ENCODE measurements around the gene UQCRH.

DNA sequence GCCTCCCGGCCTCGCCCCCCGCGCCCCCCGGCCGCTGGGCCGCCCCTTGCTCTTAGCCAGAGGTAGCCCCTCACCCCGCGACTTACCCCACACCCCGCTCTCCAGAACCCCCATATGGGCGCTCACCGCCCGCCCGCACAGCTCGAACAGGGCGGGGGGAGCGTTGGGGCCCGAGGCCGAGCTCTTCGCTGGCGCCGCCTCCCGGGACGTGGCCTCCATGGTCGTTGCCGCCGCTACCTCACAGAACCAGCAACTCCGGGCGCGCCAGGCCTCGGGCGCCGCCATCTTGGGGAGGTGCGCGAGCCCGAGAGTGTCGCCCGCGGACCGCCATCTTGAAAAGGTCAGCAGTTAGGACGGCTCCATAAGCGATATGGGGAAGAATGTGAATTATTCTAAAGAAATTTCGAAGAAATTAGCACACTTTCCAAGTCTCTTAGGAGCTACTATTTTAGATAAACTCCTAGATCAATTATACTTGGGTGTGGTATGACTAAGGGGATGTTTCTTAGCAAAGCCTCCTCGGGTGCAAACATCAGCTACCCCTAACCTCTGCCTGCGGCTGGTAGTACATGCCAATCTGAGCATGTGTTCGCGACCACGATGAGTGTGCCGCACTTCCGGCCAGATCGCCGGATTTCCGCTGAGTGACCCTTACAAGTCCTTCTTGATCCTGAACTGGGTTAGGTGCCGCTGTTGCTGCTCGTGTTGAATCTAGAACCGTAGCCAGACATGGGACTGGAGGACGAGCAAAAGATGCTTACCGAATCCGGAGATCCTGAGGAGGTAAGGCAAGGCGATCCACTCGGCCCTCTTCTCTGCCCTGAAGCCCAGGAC lies at the start of gene UQCRH, which contains the start of gene LRRC41:
- TF ChIP-seq, protein P1, sequence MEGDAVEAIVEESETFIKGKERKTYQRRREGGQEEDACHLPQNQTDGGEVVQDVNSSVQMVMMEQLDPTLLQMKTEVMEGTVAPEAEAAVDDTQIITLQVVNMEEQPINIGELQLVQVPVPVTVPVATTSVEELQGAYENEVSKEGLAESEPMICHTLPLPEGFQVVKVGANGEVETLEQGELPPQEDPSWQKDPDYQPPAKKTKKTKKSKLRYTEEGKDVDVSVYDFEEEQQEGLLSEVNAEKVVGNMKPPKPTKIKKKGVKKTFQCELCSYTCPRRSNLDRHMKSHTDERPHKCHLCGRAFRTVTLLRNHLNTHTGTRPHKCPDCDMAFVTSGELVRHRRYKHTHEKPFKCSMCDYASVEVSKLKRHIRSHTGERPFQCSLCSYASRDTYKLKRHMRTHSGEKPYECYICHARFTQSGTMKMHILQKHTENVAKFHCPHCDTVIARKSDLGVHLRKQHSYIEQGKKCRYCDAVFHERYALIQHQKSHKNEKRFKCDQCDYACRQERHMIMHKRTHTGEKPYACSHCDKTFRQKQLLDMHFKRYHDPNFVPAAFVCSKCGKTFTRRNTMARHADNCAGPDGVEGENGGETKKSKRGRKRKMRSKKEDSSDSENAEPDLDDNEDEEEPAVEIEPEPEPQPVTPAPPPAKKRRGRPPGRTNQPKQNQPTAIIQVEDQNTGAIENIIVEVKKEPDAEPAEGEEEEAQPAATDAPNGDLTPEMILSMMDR (IDR thresholded peaks at IDR 0.05): no peak
- TF ChIP-seq, protein P2, sequence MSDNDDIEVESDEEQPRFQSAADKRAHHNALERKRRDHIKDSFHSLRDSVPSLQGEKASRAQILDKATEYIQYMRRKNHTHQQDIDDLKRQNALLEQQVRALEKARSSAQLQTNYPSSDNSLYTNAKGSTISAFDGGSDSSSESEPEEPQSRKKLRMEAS (CRISPR knock-in tag; IDR thresholded peaks at IDR 0.05): peak; percentile 77; the same call in 1 of the 2 replicates
- 0 out of 2 replicates have a peak, but pooled peaks have one; percentile 25 for TF ChIP-seq SP1 (CRISPR knock-in tag; conservative IDR thresholded peaks at IDR 0.05)
- TF ChIP-seq GABPB1 (CRISPR knock-in tag; IDR thresholded peaks at IDR 0.05): no peak; the same call in 1 of the 2 replicates
- TF ChIP-seq, protein P3, sequence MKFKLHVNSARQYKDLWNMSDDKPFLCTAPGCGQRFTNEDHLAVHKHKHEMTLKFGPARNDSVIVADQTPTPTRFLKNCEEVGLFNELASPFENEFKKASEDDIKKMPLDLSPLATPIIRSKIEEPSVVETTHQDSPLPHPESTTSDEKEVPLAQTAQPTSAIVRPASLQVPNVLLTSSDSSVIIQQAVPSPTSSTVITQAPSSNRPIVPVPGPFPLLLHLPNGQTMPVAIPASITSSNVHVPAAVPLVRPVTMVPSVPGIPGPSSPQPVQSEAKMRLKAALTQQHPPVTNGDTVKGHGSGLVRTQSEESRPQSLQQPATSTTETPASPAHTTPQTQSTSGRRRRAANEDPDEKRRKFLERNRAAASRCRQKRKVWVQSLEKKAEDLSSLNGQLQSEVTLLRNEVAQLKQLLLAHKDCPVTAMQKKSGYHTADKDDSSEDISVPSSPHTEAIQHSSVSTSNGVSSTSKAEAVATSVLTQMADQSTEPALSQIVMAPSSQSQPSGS (CRISPR knock-in tag; IDR thresholded peaks at IDR 0.05; ENCODE audit: borderline replicate concordance, low read depth): no peak
- TF ChIP-seq FOXP1 (CRISPR knock-in tag; IDR thresholded peaks at IDR 0.05; ENCODE audit: borderline replicate concordance): peak; percentile 71; the same call in 1 of the 2 replicates
- TF ChIP-seq, protein P4, sequence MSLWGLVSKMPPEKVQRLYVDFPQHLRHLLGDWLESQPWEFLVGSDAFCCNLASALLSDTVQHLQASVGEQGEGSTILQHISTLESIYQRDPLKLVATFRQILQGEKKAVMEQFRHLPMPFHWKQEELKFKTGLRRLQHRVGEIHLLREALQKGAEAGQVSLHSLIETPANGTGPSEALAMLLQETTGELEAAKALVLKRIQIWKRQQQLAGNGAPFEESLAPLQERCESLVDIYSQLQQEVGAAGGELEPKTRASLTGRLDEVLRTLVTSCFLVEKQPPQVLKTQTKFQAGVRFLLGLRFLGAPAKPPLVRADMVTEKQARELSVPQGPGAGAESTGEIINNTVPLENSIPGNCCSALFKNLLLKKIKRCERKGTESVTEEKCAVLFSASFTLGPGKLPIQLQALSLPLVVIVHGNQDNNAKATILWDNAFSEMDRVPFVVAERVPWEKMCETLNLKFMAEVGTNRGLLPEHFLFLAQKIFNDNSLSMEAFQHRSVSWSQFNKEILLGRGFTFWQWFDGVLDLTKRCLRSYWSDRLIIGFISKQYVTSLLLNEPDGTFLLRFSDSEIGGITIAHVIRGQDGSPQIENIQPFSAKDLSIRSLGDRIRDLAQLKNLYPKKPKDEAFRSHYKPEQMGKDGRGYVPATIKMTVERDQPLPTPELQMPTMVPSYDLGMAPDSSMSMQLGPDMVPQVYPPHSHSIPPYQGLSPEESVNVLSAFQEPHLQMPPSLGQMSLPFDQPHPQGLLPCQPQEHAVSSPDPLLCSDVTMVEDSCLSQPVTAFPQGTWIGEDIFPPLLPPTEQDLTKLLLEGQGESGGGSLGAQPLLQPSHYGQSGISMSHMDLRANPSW (CRISPR knock-in tag; conservative IDR thresholded peaks at IDR 0.05; ENCODE audit: low read depth): no peak
- no peak for TF ChIP-seq NR3C1 (CRISPR knock-in tag; conservative IDR thresholded peaks at IDR 0.05; ENCODE audit: low read depth)
- TF ChIP-seq MXD4 (CRISPR knock-in tag; IDR thresholded peaks at IDR 0.05; ENCODE audit: borderline replicate concordance): no peak
- no peak for TF ChIP-seq TCF7 (CRISPR knock-in tag; IDR thresholded peaks at IDR 0.05; ENCODE audit: low read depth)
